T-cell (primary cell): ENCODE measurements around the gene XNDC1N. TPM values are rescaled to one million over a fixed set of nuclear protein-coding genes. Genes with fewer than 3 reads are reported as not detected.
"Not testable (repeated sequence)": the region's sequence is repeated elsewhere in the genome, so short reads cannot be mapped to it uniquely, and the experiment has no call there.

Experiments
- ATAC-seq, 4 experiments: fragments of 200-7000 bp in 3 of 4; fragments of 150-1000 bp in 1 of 4; cut with Tn5 transposase; replicated peaks in 1 of 4; 1 replicate in 3 of 4; 2 replicates in 1 of 4; pipeline ENCODE4 v1.10.0; 2021; ENCODE audit warnings: moderate library complexity in 3 of 4, mild to moderate bottlenecking in 2 of 4, moderate number of reproducible peaks in 1 of 4
- CTCF ChIA-PET, 2 donors: fragments of 300-600 bp; sonication (Branson Sonifier 250); formaldehyde crosslinking; loops; one replicate each; lab custom pipeline; 2022; ENCODE audit warnings: antibody characterized with exemption in 2 of 2; lab: Charles Lee
- POLR2A ChIA-PET, 2 donors: fragments of 300-600 bp; sonication (Branson Sonifier 250); formaldehyde crosslinking; loops; one replicate each; lab custom pipeline; 2022; ENCODE audit warnings: antibody characterized with exemption in 2 of 2; lab: Charles Lee
- DNase-seq, 35 experiments: peaks; one replicate each; pipeline versions ENCODE4 v3.0.0 to v3.0.0-alpha.2; 2013 to 2023
- H3K27ac ChIP-seq: one replicate; pipeline ENCODE4 v1.5.1; 2013; ENCODE audit warnings: low read length
- H3K27me3 ChIP-seq, 2 experiments: replicated peaks in 1 of 2; 1 replicate in 1 of 2; 2 replicates in 1 of 2; pipeline versions ENCODE4 v1.6.1 to v1.7.0; 2013; ENCODE audit warnings: low read length in 1 of 2, mixed read lengths in 1 of 2; ENCODE audit not compliant: control insufficient read depth in 2 of 2, insufficient read depth in 2 of 2; ENCODE audit errors: extremely low read depth in 1 of 2
- H3K36me3 ChIP-seq, 2 donors: 1 replicate in 1 of 2; 2 replicates in 1 of 2; pipeline versions ENCODE4 v1.6.1 to v1.7.0; 2013; ENCODE audit warnings: low read length in 1 of 2; ENCODE audit not compliant: control insufficient read depth in 2 of 2, insufficient read depth in 1 of 2; ENCODE audit errors: extremely low read depth in 1 of 2
- H3K4me1 ChIP-seq, 2 experiments: 1 replicate in 1 of 2; 2 replicates in 1 of 2; pipeline versions ENCODE4 v1.6.1 to v1.7.0; 2013; ENCODE audit warnings: low read length in 2 of 2, mixed read lengths in 1 of 2; ENCODE audit not compliant: insufficient read depth in 2 of 2, control insufficient read depth in 1 of 2; ENCODE audit errors: extremely low read depth in 1 of 2
- H3K4me3 ChIP-seq, 2 donors: 1 replicate in 1 of 2; 2 replicates in 1 of 2; pipeline versions ENCODE4 v1.5.1 to v1.7.0; 2013; ENCODE audit warnings: mild to moderate bottlenecking in 2 of 2, low read length in 1 of 2, moderate library complexity in 1 of 2; ENCODE audit not compliant: control insufficient read depth in 1 of 2; ENCODE audit errors: extremely low read depth in 1 of 2
- H3K9me3 ChIP-seq: 2 replicates; pipeline ENCODE4 v1.7.0; 2013
- H3K27ac Mint-ChIP-seq, 2 donors: one replicate each; pipeline ENCODE4 v1.8.0; 2020 to 2021; ENCODE audit warnings: mild to moderate bottlenecking in 2 of 2, mixed read lengths in 2 of 2
- H3K27me3 Mint-ChIP-seq, 2 donors: one replicate each; pipeline ENCODE4 v1.8.0; 2021 to 2022; ENCODE audit warnings: mixed read lengths in 2 of 2
- H3K36me3 Mint-ChIP-seq: one replicate; pipeline ENCODE4 v1.8.0; 2021; ENCODE audit warnings: mixed read lengths
- H3K4me1 Mint-ChIP-seq, 3 donors: one replicate each; pipeline ENCODE4 v1.8.0; 2020 to 2022; ENCODE audit warnings: mixed read lengths in 3 of 3, mild to moderate bottlenecking in 1 of 3
- H3K4me3 Mint-ChIP-seq, 3 donors: one replicate each; pipeline ENCODE4 v1.8.0; 2020 to 2022; ENCODE audit warnings: mild to moderate bottlenecking in 3 of 3, mixed read lengths in 3 of 3, moderate library complexity in 3 of 3
- H3K9me3 Mint-ChIP-seq, 3 donors: one replicate each; pipeline ENCODE4 v1.8.0; 2020 to 2022; ENCODE audit warnings: mixed read lengths in 3 of 3
- WGBS: methylation state at CpG from one replicate; pipeline ENCODE4 v1.1.5; 2013; ENCODE audit warnings: missing lambda C conversion rate; ENCODE audit not compliant: insufficient coverage; 5-methylcytosine and 5-hydroxymethylcytosine counted together
- total RNA-seq, 35 experiments: library from RNA in 6 of 35; stranded (reverse) in 6 of 35; fragments of 120-200 nt in 1 of 35; gene quantifications; one replicate each; pipeline versions ENCODE4 v1.2.1 to v1.2.4 and lab custom pipeline; 2013 to 2026

The XNDC1N gene
- total RNA-seq, 5 donors from 2014 or later (not counting 1 experiment from before 2014, with no cell fraction given) = 17.3 to 24.7 (median 21.5) TPM

- H3K36me3 ChIP-seq, H3K27ac Mint-ChIP-seq, H3K4me3 Mint-ChIP-seq, H3K4me1 ChIP-seq, ATAC-seq, H3K9me3 Mint-ChIP-seq, H3K27me3 Mint-ChIP-seq, H3K27me3 ChIP-seq, POLR2A ChIA-PET, H3K4me1 Mint-ChIP-seq, DNase-seq, H3K9me3 ChIP-seq, H3K27ac ChIP-seq, H3K4me3 ChIP-seq, CTCF ChIA-PET: not testable (repeated sequence)
- 98% methylated on average over 8 of the region's 12 CpGs for WGBS
- peaks cover 15% of the 10 kb centered on the region for H3K36me3 Mint-ChIP-seq
These were observed 42.6 kb downstream of the XNDC1N start for GRCh38 chr11:71885806-71886205.

Other genes with a start within 250 kb of the XNDC1N start
- not detected for gene DEFB108B, start 95.4 kb downstream of the XNDC1N start, total RNA-seq
- gene DEFB131B, start 50.1 kb downstream of the XNDC1N start, total RNA-seq = not detected
- 10 to 100 TPM; 23.9 to 29.1 (median 24.8) TPM for gene RNF121, start 452 bp upstream of the XNDC1N start, total RNA-seq
- gene IL18BP, start 70.3 kb upstream of the XNDC1N start, total RNA-seq = 10 to 100 TPM; 18.4 to 29.2 (median 22.4) TPM
- gene NUMA1, start 151.9 kb upstream of the XNDC1N start, total RNA-seq = 100 to 1,000 TPM; 237 to 386 (median 343) TPM
- 1 to 10 TPM; 2.5 to 5.1 (median 3.7) TPM for gene LRRC51, start 152.3 kb upstream of the XNDC1N start, total RNA-seq
- gene LAMTOR1, start 174.7 kb upstream of the XNDC1N start, total RNA-seq = 10 to 100 TPM; 45.7 to 69.3 (median 62.5) TPM
- gene TOMT, start 177.3 kb upstream of the XNDC1N start, total RNA-seq = under 1 TPM in 1 of 5 donors, not detected in 4; 0.28 TPM
- 10 to 100 TPM; 44.8 to 51.0 (median 47.7) TPM for gene ANAPC15, start 184.1 kb upstream of the XNDC1N start, total RNA-seq
- gene FOLR3, start 207.1 kb upstream of the XNDC1N start, total RNA-seq = not detected